ENCODE results near the gene CALR3. TPM values are rescaled to one million over a fixed set of nuclear protein-coding genes. Genes with fewer than 3 reads are reported as not detected.

Gene CALR3
- total RNA-seq, 3 donors from 2014 or later = not detected

DNA sequence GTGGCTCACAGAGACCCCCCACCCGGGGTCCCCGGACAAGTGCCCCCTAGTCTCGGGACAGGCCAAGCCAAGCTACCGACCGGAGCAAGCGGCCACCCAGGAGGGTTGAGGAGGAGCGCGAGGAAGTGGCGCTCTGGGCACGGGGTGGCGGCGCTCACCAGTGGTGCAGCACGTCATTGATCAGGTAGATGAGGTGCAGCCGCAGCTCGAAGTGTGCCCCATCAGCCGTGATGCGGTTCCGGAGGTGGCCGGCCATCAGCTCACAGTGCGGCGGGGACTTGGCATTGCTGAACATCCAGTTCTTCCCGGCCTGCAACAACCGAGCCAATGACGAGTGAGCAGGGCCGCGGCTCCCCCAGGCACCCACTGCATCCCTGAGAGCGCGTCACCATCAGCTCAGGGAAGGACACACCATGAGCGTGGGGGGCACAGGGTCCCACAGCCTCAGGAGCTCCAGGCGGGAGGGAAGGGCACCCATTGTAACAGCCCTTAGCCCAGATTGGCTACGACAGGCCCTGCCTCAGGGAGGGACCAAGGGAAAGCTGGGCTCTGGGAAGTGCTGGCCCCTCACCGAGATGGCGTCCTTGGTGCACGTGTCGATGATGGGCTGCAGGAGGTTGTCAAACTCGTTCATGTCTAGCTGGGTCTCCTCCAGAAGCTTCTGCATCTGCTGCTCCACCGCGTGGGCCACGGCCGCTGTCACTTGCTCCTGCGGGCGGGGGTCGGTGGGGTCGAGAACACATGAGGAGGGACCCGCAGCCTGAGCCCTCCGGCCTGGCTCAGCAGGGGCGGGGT lies 36.7 kb upstream of the CALR3 start:
- ATAC-seq (no peak), DNase-seq (no peak)
- intact Hi-C loops (cut with DNase I, micrococcal nuclease) = no loop called here
- no peaks in the 10 kb centered on the region for H3K9me3 ChIP-seq
- TF ChIP-seq, protein P1, sequence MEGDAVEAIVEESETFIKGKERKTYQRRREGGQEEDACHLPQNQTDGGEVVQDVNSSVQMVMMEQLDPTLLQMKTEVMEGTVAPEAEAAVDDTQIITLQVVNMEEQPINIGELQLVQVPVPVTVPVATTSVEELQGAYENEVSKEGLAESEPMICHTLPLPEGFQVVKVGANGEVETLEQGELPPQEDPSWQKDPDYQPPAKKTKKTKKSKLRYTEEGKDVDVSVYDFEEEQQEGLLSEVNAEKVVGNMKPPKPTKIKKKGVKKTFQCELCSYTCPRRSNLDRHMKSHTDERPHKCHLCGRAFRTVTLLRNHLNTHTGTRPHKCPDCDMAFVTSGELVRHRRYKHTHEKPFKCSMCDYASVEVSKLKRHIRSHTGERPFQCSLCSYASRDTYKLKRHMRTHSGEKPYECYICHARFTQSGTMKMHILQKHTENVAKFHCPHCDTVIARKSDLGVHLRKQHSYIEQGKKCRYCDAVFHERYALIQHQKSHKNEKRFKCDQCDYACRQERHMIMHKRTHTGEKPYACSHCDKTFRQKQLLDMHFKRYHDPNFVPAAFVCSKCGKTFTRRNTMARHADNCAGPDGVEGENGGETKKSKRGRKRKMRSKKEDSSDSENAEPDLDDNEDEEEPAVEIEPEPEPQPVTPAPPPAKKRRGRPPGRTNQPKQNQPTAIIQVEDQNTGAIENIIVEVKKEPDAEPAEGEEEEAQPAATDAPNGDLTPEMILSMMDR (IDR thresholded peaks at IDR 0.05) = no peak
- H3K4me3 ChIP-seq = no peak overlapping the region
- H3K4me1 ChIP-seq (ENCODE audit: low read depth) = no peaks in the 10 kb centered on the region
- H3K36me3 ChIP-seq (ENCODE audit: low read depth) = peaks cover 28% of the 10 kb centered on the region

GRCh38 chr19:16531380-16531669 lies 35.4 kb upstream of the CALR3 start:
- intact Hi-C loops (cut with DNase I, micrococcal nuclease) = no loop called here
- peaks cover 32% of the 10 kb centered on the region for H3K36me3 ChIP-seq (ENCODE audit: low read depth)

DNA sequence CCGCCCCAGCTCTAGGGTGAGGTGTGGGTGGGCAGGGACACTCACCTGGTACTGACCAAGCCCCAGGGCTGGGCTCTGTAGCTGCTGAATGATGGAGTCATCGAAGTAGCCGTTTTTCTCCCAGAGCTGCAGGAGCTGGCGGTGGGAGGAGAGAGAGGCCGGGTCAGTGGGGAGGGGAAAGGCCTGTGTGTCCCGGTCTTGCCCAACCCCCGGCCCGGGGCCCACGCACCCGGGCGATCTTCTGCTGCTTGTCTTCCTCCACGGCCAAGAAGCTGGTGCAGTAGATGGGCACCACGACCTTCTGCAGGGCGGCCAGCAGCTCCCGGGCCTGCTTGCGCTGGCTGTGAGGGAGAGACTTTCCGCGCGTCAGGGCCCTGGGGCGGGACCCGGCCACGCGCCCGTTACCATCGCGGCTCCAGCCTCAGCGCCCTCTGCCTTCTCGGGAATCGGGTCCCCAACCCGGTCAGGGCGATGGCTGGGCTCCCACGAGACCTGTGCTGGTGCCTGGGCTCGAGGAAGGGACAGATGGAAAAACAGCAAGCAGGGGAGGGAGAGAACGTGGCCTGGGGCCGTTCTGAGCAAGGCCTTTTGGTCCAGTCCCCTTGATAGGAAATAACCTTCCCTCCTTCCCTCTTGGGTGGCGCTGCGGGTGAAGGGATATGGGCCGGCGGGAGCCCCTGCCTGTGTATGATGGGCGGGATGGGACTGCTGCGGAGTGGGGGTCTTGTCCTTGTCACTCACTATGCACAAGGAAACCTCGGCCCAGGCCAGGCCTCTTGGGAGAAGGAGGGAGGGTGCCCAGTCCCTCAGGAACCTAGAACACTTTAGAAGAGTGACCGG lies 34.8 kb upstream of the CALR3 start:
- Histone ChIP-seq H3K36me3 (ENCODE audit: low read depth) (peaks cover 32% of the 10 kb centered on the region), H3K4me3 (no peak overlapping the region), H3K9me3 (no peaks in the 10 kb centered on the region), H3K4me1 (ENCODE audit: low read depth) (no peaks in the 10 kb centered on the region)
- intact Hi-C loops (cut with DNase I, micrococcal nuclease) = no loop called here
- DNase-seq = no peak
- TF ChIP-seq, protein P1 (IDR thresholded peaks at IDR 0.05) = no peak
- no peak for ATAC-seq

More at GRCh38 chr19:16531380-16531669, 35.4 kb upstream of the CALR3 start:
- ATAC-seq (no peak), DNase-seq (no peak)
- H3K9me3 ChIP-seq = no peaks in the 10 kb centered on the region
- TF ChIP-seq, protein P1 (IDR thresholded peaks at IDR 0.05) = no peak
- no peaks in the 10 kb centered on the region for H3K4me1 ChIP-seq (ENCODE audit: low read depth)
- H3K4me3 ChIP-seq = no peak overlapping the region

DNA sequence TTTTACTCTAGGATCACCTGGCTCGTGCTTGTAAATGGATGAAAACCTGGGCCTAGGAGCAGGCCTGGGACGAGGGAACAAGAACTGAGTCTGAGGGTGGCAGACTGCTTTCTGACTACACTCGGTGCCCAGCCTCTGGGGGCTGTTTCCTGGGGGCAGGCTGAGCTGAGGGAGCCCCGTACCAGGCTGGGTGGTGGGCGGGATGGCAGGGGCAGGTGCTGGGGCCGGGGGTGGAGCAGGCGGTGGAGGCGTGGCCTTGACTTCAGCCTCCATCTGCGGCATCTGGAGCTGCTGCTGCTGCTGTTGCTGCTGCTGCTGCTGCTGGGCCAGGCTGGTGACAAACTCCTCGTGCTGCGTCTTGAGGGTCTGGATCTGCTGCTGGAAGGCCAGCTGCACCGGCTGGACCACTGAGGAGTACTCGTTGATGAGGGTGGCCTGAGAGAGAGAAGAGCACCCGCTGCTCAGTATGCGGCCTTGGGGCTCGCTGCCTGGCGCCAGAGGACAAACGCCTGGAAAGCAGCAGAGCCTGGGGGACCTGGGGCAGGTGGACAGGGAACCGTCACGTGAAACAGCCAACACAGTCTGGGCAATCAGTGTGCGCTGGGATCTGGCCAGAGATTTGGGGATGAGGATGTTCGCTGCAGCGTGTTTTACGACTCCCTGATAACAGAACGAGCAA lies 33.6 kb upstream of the CALR3 start:
- TF ChIP-seq, protein P1 (IDR thresholded peaks at IDR 0.05) = no peak
- DNase-seq (no peak), ATAC-seq (no peak)
- no peaks in the 10 kb centered on the region for H3K4me1 ChIP-seq (ENCODE audit: low read depth)
- peaks cover 27% of the 10 kb centered on the region for H3K36me3 ChIP-seq (ENCODE audit: low read depth)
- H3K9me3 ChIP-seq = no peaks in the 10 kb centered on the region
- no peak overlapping the region for H3K4me3 ChIP-seq
- intact Hi-C loops (cut with DNase I, micrococcal nuclease) = no loop called here

- Histone ChIP-seq H3K4me1 (ENCODE audit: low read depth) (no peaks in the 10 kb centered on the region), H3K9me3 (no peaks in the 10 kb centered on the region), H3K36me3 (ENCODE audit: low read depth) (peaks cover 21% of the 10 kb centered on the region), H3K4me3 (no peak overlapping the region)
- intact Hi-C loops (cut with DNase I, micrococcal nuclease) = no loop called here
- TF ChIP-seq, protein P1 (IDR thresholded peaks at IDR 0.05) = no peak
- peak in 1 of 3 donors; percentile 38 for DNase-seq
- ATAC-seq = peak; percentile 46
Observed at GRCh38 chr19:16527971-16528521, 32.1 kb upstream of the CALR3 start.

Measured in mucosa of descending colon (tissue), 3 donors.